Skin of body (tissue), 2 donors: Measurements from ENCODE around the gene TRIP4. TPM values are rescaled to one million over a fixed set of nuclear protein-coding genes. Genes with fewer than 3 reads are reported as not detected.
"Not testable (repeated sequence)": the region's sequence is repeated elsewhere in the genome, so short reads cannot be mapped to it uniquely, and the experiment has no call there.

Experiments used
- DNase-seq: peaks from one replicate; lab custom pipeline; 2025; lab: John Stamatoyannopoulos, UW
- total RNA-seq: library from RNA; depleted of rRNA; stranded (reverse); fragments of >200 nt; gene quantifications from one replicate; pipeline ENCODE4 v1.2.3, GENCODE V29; 2014

The TRIP4 gene
- total RNA-seq, 1 donor from 2014 or later, result 15.5 TPM

DNA sequence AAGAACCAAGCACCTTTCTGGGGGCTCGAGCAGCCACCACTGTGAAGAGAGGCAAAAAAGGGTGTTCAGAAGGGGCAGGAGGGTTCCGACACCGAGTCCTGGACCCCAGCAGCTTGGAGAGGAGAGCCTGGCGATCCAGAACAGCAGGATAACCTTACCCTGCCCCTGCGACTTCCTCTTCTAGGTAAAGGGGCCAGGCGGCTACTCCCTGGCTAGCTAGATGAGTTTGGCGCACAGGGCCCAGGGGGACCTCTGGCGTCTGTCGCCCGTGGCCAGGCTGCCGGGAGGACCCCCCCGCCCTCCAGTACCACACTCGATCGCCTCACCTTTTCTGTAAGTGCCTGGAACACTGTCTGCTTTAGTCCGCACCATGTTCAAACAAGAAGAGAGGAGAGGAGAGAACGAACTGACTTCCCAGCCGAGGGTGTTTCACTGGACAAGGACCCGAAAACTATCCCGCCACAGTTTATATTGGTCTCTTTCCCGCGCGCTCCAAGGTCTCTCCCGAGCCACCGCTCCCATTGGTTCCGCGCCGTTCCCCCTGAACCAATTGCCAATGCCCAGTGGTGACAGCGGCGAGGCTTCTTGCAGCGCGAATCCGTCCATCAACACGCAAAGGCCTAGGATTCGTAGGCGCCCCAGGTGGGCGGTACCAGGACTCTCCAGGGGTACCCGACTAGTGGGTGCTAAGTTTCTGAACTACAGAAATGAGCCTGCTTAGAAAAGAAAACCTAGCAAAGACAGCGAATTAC is 6.5 kb upstream of the TRIP4 start, which contains the start of gene PCLAF:
Gene PCLAF (minus strand): TSS at position 442 of the 752 bp plus-strand sequence. CDS start 70 bp downstream, at position 372.
- DNase-seq, result peak; percentile 96

DNA sequence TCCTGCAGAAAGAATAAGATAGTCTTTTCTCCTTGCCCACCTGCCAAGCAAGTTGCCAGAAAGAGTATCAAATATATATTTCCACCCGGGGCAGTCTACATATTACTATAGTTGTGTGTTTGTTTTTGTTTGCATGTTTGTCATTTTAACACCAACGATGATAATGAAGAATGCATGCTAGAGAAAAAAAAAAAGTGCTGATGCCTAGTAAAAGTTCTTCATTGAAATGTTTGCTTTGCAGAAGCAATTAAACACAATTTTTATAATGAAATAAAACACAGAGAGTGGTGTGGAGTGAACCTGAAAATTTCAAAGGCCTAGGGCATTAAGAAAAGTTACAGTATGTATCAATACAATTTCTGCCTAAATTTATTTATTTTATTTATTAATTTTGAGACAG is 3.9 kb upstream of the TRIP4 start:
- no peak for DNase-seq

DNA sequence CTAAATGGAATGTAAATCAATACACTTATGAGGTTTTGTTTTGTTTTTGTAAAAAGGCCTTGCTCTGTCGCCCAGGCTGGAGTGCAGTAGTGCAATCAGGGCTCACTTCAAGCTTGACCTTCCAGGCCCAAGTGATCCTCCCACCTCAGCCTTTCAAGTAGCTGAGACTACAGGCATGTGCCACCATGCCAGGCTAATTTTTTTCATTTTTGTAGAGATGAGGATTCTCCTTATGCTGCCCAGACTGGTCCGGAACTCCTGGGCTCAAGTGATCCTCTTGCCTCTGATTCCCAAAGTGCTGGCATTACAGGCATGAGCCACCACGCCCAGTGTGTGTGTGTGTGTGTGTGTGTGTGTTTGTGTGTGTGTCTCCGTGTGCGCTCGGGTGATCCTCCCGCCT is 1.3 kb upstream of the TRIP4 start:
- DNase-seq, result no peak

DNA sequence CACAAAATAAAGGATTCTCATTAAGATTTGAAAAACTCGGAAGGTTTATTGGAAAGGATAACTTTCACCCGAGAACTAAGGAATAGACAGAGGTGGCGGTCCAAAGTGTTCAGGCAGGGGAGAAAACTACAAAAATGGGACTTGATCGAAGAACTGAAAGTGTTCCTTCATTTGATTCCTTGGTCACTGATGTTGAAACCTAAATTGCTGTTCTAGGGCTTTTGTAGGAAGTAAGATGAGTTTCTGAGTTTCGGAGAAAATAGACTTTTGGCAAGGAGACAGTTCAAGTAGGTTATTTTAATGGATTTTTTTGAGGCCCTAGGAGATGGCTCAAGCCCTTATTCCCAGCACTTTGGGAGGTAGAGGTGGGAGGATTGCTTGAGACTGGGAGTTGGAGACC is 1.4 kb downstream of the TRIP4 start:
- no peak for DNase-seq

DNA sequence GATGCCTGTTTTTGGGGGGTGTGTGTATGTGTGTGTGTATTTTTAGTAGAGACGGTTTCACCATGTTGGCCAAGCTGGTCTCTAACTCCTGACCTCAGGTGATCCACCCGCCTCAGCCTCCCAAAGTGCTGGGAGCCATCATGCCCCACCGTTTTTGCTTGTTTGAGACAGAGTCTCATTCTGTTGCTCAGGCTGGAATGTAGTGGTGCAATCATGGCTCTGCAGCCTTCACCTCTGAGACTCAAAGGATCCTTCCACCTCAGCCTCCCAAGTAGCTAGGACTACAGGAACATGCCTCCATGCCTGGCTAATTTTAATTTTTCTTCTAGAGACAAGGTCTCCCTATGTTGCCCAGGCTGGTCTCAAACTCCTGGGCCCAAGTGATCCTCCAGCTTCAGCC is 4.8 kb downstream of the TRIP4 start:
- DNase-seq, result not testable (repeated sequence)

DNA sequence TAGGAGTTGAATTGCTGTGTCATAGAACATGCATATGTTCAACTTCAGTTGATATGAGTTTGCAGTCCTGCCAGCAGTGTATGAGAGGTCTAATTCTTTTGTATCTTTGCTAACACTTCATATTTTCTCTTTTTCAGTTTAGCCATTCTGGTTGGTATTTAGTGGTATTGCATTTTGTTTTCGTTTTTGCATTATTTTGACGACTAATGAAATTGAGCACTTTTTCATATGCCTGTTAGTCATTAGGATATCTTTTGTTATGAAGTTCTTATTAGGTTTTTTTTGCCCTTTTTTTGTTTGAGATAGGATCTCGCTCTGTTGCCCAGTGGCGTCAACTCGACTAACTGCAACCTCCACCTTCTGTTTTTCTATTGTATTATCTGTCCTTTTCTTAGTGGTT is 9.2 kb downstream of the TRIP4 start:
- no peak for DNase-seq

DNA sequence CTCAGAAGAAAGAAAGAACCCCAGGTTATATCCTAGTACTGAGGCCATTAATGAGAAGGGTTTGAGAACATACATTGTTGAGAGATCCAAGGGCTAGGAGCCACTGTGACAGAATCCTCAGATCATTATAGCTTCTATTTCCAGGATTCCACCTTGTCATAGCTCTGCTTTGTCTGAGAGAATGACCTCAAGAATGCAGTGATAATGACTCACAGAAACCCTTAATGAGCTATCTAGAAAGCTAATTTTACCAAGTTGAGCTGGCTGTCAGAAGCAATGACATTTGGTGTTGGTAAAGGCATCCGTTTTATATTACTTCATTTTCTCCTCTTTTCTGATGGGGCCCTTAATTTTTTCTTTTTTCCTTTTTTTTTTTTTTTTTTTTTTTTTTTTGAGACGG is 10.9 kb downstream of the TRIP4 start:
- no peak for DNase-seq

DNA sequence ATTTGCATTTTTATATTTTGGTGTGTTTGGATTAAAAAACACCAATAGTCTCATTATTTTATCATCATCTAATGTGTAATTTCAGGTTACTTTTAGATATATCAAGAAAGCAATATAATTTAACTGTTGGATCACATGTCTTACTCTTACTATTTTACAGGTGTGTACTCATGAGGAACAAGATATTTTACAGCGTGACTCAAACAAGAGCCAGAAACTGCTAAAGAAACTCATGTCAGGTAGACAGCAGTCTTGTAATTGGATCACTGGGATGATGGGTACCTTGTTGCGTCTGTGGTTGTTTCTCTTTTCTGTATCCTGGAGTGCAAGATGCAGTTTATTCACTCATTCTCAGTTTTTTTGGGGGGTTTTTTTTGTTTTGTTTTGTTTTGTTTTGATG is 12.9 kb downstream of the TRIP4 start:
- no peak for DNase-seq

DNA sequence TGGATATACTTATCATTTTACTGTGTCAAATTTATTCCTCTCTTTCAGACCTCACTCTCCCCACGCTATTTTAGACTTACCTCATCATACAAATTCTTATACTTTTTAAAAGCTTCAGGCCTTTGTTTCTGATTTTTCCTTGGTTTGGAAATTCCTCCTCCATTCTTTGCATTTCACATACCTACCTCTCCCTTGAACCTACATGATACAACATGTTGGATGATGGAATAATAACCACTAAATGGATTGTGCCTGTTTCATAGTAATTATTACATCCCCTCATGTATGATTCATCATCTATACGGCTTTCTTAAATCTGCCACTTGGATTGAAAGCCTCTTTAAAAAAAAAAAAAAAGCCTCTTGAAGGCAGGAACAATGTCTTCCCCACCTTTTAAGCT is 24.6 kb downstream of the TRIP4 start:
- no peak for DNase-seq

DNA sequence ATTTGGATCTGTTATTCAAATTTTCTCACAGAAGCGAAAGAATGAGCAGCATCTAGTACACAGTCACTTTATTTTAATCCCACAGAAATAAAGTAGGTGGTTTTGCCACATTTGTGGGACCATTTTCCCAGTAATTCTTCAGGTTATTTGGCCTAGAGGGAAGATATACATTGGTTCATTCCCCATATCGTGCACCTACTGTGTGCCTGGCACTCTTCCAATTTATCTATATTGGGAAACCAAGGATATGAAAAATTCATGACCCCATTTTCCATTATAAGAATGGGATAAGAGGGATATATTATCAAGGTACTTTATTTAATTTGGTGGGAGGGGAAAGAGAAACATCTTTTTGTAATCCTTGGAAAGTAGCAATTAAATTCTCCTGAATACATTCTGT is 35.1 kb downstream of the TRIP4 start:
- DNase-seq, result no peak

DNA sequence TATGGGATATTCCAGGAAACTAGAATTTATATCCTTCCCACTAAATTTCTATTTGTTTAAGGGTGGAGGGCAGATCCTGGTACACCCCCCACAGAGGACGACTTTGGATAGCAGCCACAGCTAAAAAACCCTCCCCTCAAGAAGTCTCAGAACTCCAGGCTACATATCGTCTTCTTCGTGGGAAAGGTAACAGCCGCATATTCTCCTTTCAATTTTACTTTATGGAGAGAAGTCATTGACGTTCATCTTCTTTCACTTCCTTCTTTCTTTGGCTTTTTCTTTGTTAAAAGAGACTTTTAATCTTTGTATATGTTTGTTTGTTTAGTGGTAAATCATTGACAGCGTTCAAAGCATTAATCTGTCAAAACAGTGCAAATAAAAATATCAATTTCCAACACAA is 36.3 kb downstream of the TRIP4 start:
- no peak for DNase-seq

DNA sequence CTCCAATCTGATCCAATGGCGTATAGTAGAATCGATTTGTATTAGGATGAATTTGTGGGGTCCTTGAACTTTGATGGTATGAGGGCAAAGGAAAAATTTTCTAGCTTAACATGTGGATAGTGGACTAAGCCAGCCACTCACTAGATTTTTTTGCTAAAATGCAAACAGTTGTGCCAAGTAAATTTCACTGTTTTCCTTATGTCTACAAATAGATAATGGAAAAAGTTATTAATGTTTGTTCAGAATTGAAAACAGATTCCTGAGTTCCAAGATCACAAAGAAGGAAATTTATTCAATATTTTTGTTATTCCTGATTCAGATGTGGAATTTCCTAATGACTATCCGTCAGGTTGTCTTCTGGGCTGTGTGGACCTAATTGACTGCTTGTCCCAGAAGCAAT is 37.6 kb downstream of the TRIP4 start:
- DNase-seq, result peak; percentile 35

DNA sequence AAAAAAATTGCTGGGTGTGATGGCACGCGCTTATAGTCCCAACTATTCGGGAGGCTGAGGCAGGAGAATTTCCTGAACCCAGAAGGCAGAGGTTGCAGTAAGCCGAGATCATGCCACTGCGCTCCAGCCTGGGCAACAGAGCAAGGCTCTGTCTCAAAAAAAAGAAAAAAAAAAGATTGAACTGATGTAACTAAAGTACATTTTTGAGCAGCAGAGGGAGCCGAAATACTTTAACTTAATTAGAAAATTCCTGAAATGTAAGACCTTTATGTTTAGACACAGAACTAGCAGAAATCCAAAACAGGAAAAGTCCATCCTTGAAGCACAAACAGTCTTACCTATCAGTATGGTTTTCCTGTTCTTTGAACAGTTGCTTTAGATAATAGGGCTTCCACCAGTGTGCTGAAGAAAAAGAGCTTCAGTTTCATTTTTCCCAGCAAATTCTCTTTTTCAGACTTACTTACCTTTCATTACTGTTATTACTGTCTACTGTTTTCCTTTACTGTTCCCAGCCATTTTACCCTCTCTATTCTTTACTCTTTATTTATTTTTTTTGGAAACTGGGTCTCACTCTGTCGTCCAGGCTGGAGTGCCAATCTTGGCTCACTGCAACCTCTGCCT is 39.3 kb downstream of the TRIP4 start:
- DNase-seq, result no peak

DNA sequence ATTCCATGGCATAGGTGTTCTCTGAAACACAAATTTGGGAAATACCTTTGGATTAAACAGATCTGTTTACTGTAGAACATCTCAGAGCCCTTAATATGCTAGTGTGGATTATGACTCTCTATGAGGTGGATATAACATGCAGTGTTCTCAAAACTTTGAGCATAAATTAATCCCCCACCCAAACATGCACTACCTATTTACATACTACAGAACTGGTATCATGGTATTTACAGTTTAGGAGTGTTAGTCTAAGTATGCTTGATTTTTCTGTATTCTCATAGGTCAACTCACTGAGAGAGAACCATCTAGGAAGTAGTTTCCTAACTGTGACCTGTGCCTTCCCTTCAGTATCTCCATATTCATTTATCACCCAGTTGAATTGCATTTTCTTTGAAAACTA is 41.8 kb downstream of the TRIP4 start:
- no peak for DNase-seq

DNA sequence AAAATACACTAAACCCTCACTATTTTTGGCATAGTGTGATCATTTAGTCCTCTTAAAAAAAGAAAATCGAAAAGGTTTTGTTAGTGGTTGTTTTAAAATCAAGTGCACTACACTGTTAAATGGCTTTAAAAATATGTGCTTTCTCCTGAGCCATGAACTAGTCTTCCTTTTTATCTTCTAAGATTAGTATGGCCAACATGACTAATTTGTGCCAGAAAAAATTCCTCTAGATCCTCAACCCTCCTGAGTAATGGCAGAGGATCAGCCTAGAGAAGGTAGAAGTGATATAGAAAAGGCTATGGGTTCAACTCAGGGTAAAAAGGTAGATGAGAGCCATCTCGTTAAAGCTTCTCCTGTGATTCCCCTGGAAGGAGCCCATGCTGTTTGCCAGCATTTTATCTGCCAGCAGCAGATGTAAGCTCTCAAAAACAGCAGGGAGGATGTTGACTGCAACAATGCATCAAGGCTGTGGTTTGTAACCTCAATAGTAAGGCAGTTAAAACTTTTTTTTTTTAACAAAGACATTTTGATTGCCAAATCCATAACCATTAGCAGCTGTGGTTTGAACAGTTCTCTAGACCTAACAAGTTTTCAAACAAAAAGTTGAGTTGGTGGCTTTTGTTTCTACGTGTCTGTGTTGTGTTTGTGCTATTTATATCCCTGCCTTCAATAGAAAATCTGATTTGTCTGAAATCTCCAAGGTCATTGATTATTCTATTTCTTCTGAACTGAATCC is 42.5 kb downstream of the TRIP4 start:
- DNase-seq, result peak; percentile 90

DNA sequence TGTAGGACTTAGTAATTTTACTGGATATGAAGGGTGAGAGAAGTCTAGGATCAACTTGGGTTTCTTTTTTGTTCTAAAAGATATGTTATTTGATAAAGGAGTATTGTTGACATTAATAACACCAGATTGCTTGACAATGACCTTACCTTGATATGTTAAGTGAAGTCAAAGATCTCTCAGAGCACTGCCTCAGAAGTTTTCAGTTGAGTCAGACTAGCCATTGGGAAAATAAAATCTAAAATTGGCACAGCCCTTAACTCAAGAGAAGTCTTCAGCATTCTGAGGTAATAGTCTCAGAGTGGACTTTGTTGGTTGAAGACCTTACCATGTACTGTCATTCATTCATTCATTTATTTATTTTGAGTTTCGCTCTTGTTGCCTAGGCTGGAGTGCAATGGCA is 50.3 kb downstream of the TRIP4 start:
- no peak for DNase-seq

DNA sequence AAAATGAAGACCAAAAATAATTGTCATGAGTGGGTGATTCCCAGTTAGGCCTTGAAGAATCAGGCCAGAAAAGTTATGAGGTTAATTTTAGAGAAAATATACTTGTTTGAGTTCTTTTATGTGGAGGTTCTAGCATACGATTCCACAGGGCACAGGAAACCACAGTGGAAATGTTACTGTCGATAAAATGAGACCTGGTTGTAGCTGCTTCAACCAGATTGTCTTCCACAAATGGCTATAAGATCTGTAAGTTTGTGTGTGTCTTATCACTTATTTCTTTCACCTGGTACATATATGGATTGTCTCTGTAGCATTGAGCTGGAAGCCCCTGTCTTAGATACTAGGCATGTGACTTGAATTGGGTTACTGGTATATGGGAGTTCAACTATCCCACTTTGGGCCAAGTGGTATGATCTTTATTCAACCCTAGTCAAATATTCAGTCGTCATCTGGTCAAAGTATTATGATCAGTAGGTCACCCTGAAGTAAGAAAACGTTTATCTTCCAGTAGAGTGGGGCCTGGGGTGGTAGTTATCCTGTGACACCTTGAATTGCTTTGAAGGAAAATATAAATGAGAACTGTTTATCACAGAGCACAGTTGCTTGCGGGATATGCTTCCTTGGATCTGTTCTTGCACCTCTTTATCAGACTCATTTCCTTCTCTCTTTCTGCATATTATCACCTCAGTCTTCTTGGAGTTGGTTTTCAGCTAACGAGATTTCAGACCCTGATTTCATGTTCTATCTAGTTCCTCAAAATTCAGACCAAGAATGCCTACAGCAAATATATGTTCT is 51.2 kb downstream of the TRIP4 start:
- DNase-seq, result no peak

DNA sequence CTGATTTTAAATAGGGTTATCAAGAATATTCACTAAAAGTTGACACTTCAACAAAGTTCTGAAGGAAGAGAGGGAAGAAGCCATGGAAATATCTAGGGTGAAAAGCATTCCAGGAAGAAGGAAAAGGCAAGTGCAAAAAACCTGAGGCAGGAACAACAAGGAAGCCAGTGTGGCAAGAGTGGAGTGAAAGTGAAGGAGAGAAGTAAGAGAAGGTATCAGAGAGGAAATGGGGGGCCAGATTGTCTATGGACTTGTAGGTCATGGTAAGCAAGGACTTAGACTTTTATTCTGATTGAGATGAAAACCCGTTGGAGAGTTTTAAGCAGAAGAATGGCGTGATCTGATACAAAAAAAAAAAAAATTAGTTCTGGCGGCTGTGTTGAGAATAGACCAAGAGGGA is 54.2 kb downstream of the TRIP4 start:
- no peak for DNase-seq

DNA sequence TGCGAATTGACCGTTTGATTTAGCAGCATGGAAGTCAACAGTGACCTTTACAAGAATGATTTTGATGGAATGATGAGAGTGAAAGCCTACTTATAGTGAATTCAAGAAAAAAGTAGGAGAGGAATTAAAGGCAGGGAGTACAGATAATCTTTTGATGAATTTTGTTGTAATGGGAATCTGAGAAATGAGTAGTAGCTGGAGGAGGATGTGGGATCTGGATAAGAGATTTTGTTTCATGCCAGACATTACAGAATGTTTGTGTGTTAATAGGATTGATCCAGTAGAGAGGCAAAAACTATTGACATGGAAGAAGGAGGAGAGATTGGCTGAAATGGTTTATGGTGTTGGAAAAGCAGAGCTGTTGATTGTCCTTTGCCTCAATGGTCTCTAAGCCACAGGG is 55.4 kb downstream of the TRIP4 start:
- no peak for DNase-seq

DNA sequence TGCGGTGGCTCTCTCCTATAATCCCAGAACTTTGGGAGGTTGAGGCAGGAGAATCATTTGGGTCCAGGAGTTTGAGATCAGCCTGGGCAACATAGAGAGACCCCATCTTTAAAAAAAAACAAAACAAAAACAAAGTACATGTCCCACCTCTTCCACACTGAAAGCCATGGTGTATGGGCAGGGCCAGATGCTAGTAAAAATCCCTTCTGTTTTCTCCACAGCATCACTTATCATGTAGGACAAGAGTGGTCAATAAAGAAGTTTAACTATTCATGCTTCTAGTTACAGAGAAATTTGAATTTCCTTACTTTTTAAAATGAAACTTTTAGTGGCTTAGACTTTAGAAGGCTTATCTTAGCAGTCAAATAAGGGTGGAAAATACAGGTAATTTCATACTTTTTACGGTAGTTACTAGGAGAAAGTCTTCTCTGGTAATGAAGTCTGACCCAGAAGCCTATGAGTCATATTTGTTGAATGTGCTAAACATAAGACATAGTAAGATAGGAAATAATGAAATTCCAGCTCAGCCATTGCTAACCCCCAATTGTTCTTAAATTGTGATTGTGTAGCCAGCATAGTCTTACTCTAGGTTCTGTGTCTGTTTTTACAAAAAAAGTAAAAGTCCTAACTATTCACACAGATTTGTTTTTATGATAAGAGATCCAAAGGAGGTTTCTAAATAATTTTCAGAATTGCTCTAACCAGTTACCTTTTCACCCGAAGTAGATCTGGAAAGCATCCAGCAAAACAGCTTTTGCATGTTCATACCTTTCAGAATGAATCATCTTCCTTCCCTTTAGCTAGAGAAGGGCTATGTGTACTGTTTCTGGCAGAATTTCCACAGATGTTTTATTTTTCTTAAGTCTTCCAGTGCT is 56.3 kb downstream of the TRIP4 start:
- no peak for DNase-seq

DNA sequence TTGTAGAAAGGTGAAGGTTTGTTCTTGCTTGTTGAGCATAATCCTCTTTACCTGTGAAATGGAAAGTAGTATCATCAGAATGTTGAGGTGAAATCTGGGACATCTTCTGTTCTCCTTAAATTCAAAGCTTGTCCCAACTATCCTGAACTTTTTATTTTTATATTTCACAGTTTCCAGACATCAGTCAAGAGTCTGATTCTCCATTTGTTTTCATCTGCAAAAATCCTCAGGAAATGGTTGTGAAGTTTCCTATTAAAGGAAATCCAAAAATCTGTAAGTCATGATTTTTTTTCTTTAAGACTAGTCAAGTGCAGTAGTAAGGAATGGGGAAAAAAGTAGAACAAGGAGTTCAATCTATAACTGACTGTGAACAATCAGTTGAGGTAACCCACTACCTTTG is 57.2 kb downstream of the TRIP4 start:
- no peak for DNase-seq
